Measurements from ENCODE around the gene ZC3H10.

Gene ZC3H10

GRCh38 chr12:56128670-56129205 lies 10.7 kb downstream of the ZC3H10 start:
- H3K4me3 ChIP-seq (ENCODE audit: low read length) = peak overlapping the region; percentile 88
- TF ChIP-seq ZNF274 (IDR thresholded peaks at IDR 0.05; ENCODE audit: low read depth, low read length) = no peak

- peak overlapping the region; percentile 88 for H3K4me3 ChIP-seq (ENCODE audit: low read length)
- TF ChIP-seq ZNF274 (IDR thresholded peaks at IDR 0.05; ENCODE audit: low read depth, low read length) = no peak
These were observed 11.3 kb downstream of the ZC3H10 start for GRCh38 chr12:56129206-56129941.

- peak overlapping the region; percentile 88; the same call in 1 of the 2 replicates for H3K4me3 ChIP-seq (ENCODE audit: low read length)
- no peak for TF ChIP-seq ZNF274 (IDR thresholded peaks at IDR 0.05; ENCODE audit: low read depth, low read length)
These were observed 12.0 kb downstream of the ZC3H10 start for GRCh38 chr12:56129942-56130495.

GRCh38 chr12:56130876-56131275 lies 12.8 kb downstream of the ZC3H10 start:
- H3K4me3 ChIP-seq (ENCODE audit: low read length) = no peak overlapping the region
- TF ChIP-seq ZNF274 (IDR thresholded peaks at IDR 0.05; ENCODE audit: low read depth, low read length) = no peak

GRCh38 chr12:56134897-56135296 lies 16.8 kb downstream of the ZC3H10 start:
- no peak overlapping the region for H3K4me3 ChIP-seq (ENCODE audit: low read length)
- TF ChIP-seq ZNF274 (IDR thresholded peaks at IDR 0.05; ENCODE audit: low read depth, low read length) = no peak

- no peak for TF ChIP-seq ZNF274 (IDR thresholded peaks at IDR 0.05; ENCODE audit: low read depth, low read length)
- H3K4me3 ChIP-seq (ENCODE audit: low read length) = no peak overlapping the region
These were observed 19.9 kb downstream of the ZC3H10 start for GRCh38 chr12:56137853-56138571.

- no peak overlapping the region for H3K4me3 ChIP-seq (ENCODE audit: low read length)
- TF ChIP-seq ZNF274 (IDR thresholded peaks at IDR 0.05; ENCODE audit: low read depth, low read length) = no peak
These were observed 24.1 kb downstream of the ZC3H10 start for GRCh38 chr12:56141946-56142784.

- H3K4me3 ChIP-seq (ENCODE audit: low read length) = no peak overlapping the region
- TF ChIP-seq ZNF274 (IDR thresholded peaks at IDR 0.05; ENCODE audit: low read depth, low read length) = no peak
These were observed 25.2 kb downstream of the ZC3H10 start for GRCh38 chr12:56143217-56143616.

- H3K4me3 ChIP-seq (ENCODE audit: low read length) = no peak overlapping the region
- no peak for TF ChIP-seq ZNF274 (IDR thresholded peaks at IDR 0.05; ENCODE audit: low read depth, low read length)
These were observed 25.8 kb downstream of the ZC3H10 start for GRCh38 chr12:56143870-56144269.

- TF ChIP-seq ZNF274 (IDR thresholded peaks at IDR 0.05; ENCODE audit: low read depth, low read length) = no peak
- no peak overlapping the region for H3K4me3 ChIP-seq (ENCODE audit: low read length)
These were observed 27.2 kb downstream of the ZC3H10 start for GRCh38 chr12:56145217-56145616.

- H3K4me3 ChIP-seq (ENCODE audit: low read length) = no peak overlapping the region
These were observed 28.7 kb downstream of the ZC3H10 start for GRCh38 chr12:56146492-56147460.

GRCh38 chr12:56150563-56150962 lies 32.5 kb downstream of the ZC3H10 start:
- H3K4me3 ChIP-seq (ENCODE audit: low read length) = no peak overlapping the region
- TF ChIP-seq ZNF274 (IDR thresholded peaks at IDR 0.05; ENCODE audit: low read depth, low read length) = no peak

More at GRCh38 chr12:56146492-56147460, 28.7 kb downstream of the ZC3H10 start:
- no peak for TF ChIP-seq ZNF274 (IDR thresholded peaks at IDR 0.05; ENCODE audit: low read depth, low read length)

- H3K4me3 ChIP-seq (ENCODE audit: low read length) = peak overlapping the region; percentile 69
- TF ChIP-seq ZNF274 (IDR thresholded peaks at IDR 0.05; ENCODE audit: low read depth, low read length) = no peak
These were observed 33.6 kb downstream of the ZC3H10 start for GRCh38 chr12:56151672-56152131.
